ENCODE measurements around the gene FAM3A.

FAM3A gene

GRCh38 chrX:154465601-154466000, 50.4 kb downstream of the FAM3A start:
- H3K4me3 ChIP-seq (ENCODE audit: control insufficient read depth, low read depth, low read length) = no peak overlapping the region
- DNase-seq (ENCODE audit: low read depth) = no peak
- TF ChIP-seq CTCF (conservative IDR thresholded peaks at IDR 0.05; ENCODE audit: control insufficient read depth, insufficient read depth, low read depth, low read length) = no peak

DNA sequence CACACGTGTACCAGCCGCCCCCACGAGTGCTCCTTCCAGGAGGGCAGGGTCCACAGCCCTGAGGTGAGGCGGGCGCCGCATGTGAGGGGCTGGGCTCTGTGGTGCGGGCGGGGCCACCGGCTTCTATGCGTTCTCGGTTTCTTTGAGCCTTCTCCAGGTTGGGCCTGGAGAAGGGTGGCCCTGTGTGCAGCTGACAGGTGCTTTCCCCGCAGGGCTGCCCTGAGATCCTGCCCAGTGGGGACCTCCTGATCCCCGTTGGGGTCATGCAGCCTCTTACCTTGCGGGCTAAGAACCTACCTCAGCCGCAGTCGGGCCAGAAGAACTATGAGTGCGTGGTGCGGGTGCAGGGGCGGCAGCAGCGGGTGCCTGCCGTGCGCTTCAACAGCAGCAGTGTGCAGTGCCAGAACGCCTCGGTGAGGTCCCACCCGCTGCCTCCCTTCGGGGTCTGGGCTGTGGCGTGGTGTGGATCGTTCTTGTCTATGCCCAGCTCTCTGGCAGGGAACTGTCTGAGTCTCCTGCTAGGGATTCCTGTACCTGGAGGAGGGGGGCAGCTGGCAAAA, 51.1 kb downstream of the FAM3A start:
- TF ChIP-seq CTCF (conservative IDR thresholded peaks at IDR 0.05; ENCODE audit: control insufficient read depth, insufficient read depth, low read depth, low read length) = no peak
- no peak for DNase-seq (ENCODE audit: low read depth)

GRCh38 chrX:154463611-154464220, 52.3 kb downstream of the FAM3A start:
- H3K4me3 ChIP-seq (ENCODE audit: control insufficient read depth, low read depth, low read length) = no peak overlapping the region
- no peak for DNase-seq (ENCODE audit: low read depth)
- TF ChIP-seq CTCF (conservative IDR thresholded peaks at IDR 0.05; ENCODE audit: control insufficient read depth, insufficient read depth, low read depth, low read length) = no peak

More for the DNA sequence above, 51.1 kb downstream of the FAM3A start:
- H3K4me3 ChIP-seq (ENCODE audit: control insufficient read depth, low read depth, low read length) = no peak overlapping the region

GRCh38 chrX:154462396-154462795, 53.6 kb downstream of the FAM3A start:
- no peak for DNase-seq (ENCODE audit: low read depth)
- no peak overlapping the region for H3K4me3 ChIP-seq (ENCODE audit: control insufficient read depth, low read depth, low read length)
- no peak for TF ChIP-seq CTCF (conservative IDR thresholded peaks at IDR 0.05; ENCODE audit: control insufficient read depth, insufficient read depth, low read depth, low read length)

DNA sequence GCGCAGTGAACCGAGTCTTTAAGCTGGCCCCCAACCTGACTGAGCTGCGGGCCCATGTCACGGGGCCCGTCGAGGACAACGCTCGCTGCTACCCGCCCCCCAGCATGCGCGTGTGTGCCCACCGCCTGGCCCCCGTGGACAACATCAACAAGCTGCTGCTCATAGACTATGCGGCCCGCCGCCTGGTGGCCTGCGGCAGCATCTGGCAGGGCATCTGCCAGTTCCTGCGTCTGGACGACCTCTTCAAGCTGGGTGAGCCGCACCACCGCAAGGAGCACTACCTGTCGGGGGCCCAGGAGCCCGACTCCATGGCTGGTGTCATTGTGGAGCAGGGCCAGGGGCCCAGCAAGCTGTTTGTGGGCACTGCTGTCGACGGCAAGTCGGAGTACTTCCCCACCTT, 55.7 kb downstream of the FAM3A start:
- DNase-seq (ENCODE audit: low read depth) = no peak
- H3K4me3 ChIP-seq (ENCODE audit: control insufficient read depth, low read depth, low read length) = no peak overlapping the region
- no peak for TF ChIP-seq CTCF (conservative IDR thresholded peaks at IDR 0.05; ENCODE audit: control insufficient read depth, insufficient read depth, low read depth, low read length)

DNA sequence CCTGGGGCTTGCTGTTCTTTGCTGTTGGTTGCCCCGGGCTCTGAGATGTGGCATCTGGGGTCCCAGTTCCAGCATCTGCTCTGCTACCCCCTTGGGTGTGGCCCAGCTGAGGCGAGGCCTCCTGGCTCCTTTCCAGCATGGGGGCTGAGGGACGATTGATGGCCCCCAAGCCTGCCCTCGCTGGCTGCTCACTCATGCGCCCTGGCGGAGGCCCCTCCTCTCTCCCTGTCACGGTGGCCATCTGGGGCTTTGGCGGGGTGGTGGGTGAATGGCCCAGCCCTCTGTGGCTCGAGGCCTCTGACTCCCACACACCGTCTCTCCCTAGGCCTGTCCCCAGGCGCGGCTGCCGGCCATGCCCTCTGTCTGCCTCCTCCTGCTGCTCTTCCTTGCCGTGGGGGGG, 56.2 kb downstream of the FAM3A start:
- H3K4me3 ChIP-seq (ENCODE audit: control insufficient read depth, low read depth, low read length) = peak overlapping the region; percentile 66
- no peak for DNase-seq (ENCODE audit: low read depth)
- no peak for TF ChIP-seq CTCF (conservative IDR thresholded peaks at IDR 0.05; ENCODE audit: control insufficient read depth, insufficient read depth, low read depth, low read length)
